H1 (cell line): Measurements from ENCODE around the gene PSAP. TPM values are rescaled to one million over a fixed set of nuclear protein-coding genes. Genes with fewer than 3 reads are reported as not detected.

Experiments
- CTCF ChIA-PET: fragments of 300-600 bp; sonication (Branson Sonifier 250); formaldehyde crosslinking; loops from one replicate; lab custom pipeline; 2021; ENCODE audit not compliant: partially characterized antibody; lab: Charles Lee
- POLR2A ChIA-PET: fragments of 300-600 bp; sonication (Branson Sonifier 250); formaldehyde crosslinking; loops from one replicate; lab custom pipeline; 2021; ENCODE audit warnings: inconsistent platforms; ENCODE audit not compliant: partially characterized antibody; lab: Charles Lee
- DNase-seq, 2 experiments: peaks; one replicate each; pipeline versions ENCODE4 v3.0.0 to v3.0.0-alpha.2; 2010 to 2022; ENCODE audit warnings: low spot score in 2 of 2, low read depth in 1 of 2, mixed read lengths in 1 of 2
- FAIRE-seq: peaks from 2 replicates; lab custom pipeline; 2011; peaks lifted over from hg19 to GRCh38; lab: Jason Lieb, UNC
- H2AFZ ChIP-seq: 2 replicates; pipeline ENCODE4 v1.8.1; 2012; ENCODE audit warnings: low read length, inconsistent platforms
- H2AK5ac ChIP-seq: 2 replicates; pipeline ENCODE4 v1.6.1; 2013; ENCODE audit warnings: low read depth, low read length
- H2BK120ac ChIP-seq: replicated peaks from 2 replicates; pipeline ENCODE3; 2013; ENCODE audit warnings: low read depth, low read length, inconsistent platforms
- H2BK12ac ChIP-seq: 2 replicates; pipeline ENCODE4 v1.6.1; 2013; ENCODE audit warnings: low read depth, low read length
- H2BK15ac ChIP-seq: 2 replicates; pipeline ENCODE4 v1.6.1; 2013; ENCODE audit warnings: low read length
- H2BK20ac ChIP-seq: 2 replicates; pipeline ENCODE4 v1.6.1; 2013; ENCODE audit warnings: low read length
- H2BK5ac ChIP-seq: 2 replicates; pipeline ENCODE4 v1.6.1; 2013; ENCODE audit warnings: low read depth, low read length
- H3K14ac ChIP-seq: 2 replicates; pipeline ENCODE4 v1.6.1; 2013; ENCODE audit warnings: inconsistent platforms; ENCODE audit not compliant: insufficient read length
- H3K18ac ChIP-seq: 2 replicates; pipeline ENCODE4 v1.6.1; 2013; ENCODE audit warnings: low read length; ENCODE audit errors: extremely low read depth
- H3K23ac ChIP-seq: 2 replicates; pipeline ENCODE4 v1.6.1; 2013; ENCODE audit warnings: inconsistent platforms; ENCODE audit not compliant: insufficient read length
- H3K23me2 ChIP-seq: 2 replicates; pipeline ENCODE4 v1.6.1; 2013; ENCODE audit warnings: low read depth, low read length
- H3K27ac ChIP-seq: 2 replicates; pipeline ENCODE4 v1.6.1; 2011; ENCODE audit warnings: low read depth, low read length, inconsistent platforms
- H3K27me3 ChIP-seq, 4 experiments: replicated peaks in 1 of 4; 1 replicate in 1 of 4; 2 replicates in 3 of 4; pipeline versions ENCODE4 v1.6.1 to v1.8.1; 2011 to 2013; ENCODE audit warnings: low read length in 3 of 4, mild to moderate bottlenecking in 3 of 4, inconsistent platforms in 2 of 4, mixed read lengths in 2 of 4, moderate library complexity in 1 of 4; ENCODE audit not compliant: control insufficient read depth in 3 of 4, insufficient read depth in 3 of 4; ENCODE audit errors: extremely low read depth in 1 of 4
- H3K36me3 ChIP-seq, 4 experiments: 2 replicates each; pipeline versions ENCODE4 v1.6.1 to v1.8.1; 2011 to 2013; ENCODE audit warnings: mild to moderate bottlenecking in 4 of 4, low read length in 3 of 4, moderate library complexity in 2 of 4, control low read depth in 1 of 4, inconsistent platforms in 1 of 4; ENCODE audit not compliant: insufficient read depth in 4 of 4, control insufficient read depth in 2 of 4
- H3K4ac ChIP-seq: replicated peaks from 2 replicates; pipeline ENCODE3; 2013; ENCODE audit warnings: low read length, low read depth, mixed read lengths, inconsistent platforms; ENCODE audit not compliant: insufficient read length
- H3K4me1 ChIP-seq, 4 experiments: replicated peaks in 1 of 4; 1 replicate in 1 of 4; 2 replicates in 3 of 4; pipeline versions ENCODE4 v1.6.1 to v1.8.1; 2011 to 2013; ENCODE audit warnings: low read length in 3 of 4, inconsistent platforms in 2 of 4, mixed read lengths in 1 of 4; ENCODE audit not compliant: insufficient read depth in 4 of 4, control insufficient read depth in 3 of 4
- H3K4me2 ChIP-seq, 2 experiments: 2 replicates each; pipeline versions ENCODE4 v1.6.1 to v1.8.1; 2011 to 2013; ENCODE audit warnings: low read depth in 2 of 2, low read length in 2 of 2, control low read depth in 1 of 2, inconsistent platforms in 1 of 2, mild to moderate bottlenecking in 1 of 2; ENCODE audit not compliant: insufficient read depth in 1 of 2
- H3K4me3 ChIP-seq, 4 experiments: fragments of 200-600, 300-600 bp in 1 of 4; sonication (generic), shearing (Covaris generic), sonication (Bioruptor Twin) in 1 of 4; 2 replicates each; pipeline versions ENCODE4 v1.5.1 to v1.8.1; 2011 to 2016; ENCODE audit warnings: low read length in 4 of 4, low read depth in 3 of 4, control low read depth in 2 of 4, inconsistent platforms in 2 of 4, mild to moderate bottlenecking in 2 of 4, mixed read lengths in 1 of 4, moderate library complexity in 1 of 4; ENCODE audit not compliant: insufficient read depth in 2 of 4; ENCODE audit errors: extremely low read depth in 1 of 4
- H3K56ac ChIP-seq: replicated peaks from 2 replicates; pipeline ENCODE3; 2013; ENCODE audit warnings: low read depth, mild to moderate bottlenecking, mixed read lengths, low read length, inconsistent platforms; ENCODE audit not compliant: insufficient read length
- H3K79me1 ChIP-seq: 2 replicates; pipeline ENCODE4 v1.6.1; 2013; ENCODE audit warnings: low read depth, low read length, control low read depth
- H3K79me2 ChIP-seq, 2 experiments: 2 replicates each; pipeline versions ENCODE4 v1.6.1 to v1.8.1; 2012 to 2013; ENCODE audit warnings: low read length in 2 of 2, mild to moderate bottlenecking in 2 of 2, inconsistent platforms in 1 of 2; ENCODE audit not compliant: insufficient read depth in 2 of 2, control insufficient read depth in 1 of 2
- H3K9ac ChIP-seq, 4 experiments: replicated peaks in 1 of 4; 1 replicate in 1 of 4; 2 replicates in 3 of 4; pipeline versions ENCODE4 v1.6.1 to v1.8.1; 2011 to 2013; ENCODE audit warnings: low read depth in 3 of 4, low read length in 3 of 4, control low read depth in 2 of 4, mild to moderate bottlenecking in 2 of 4, moderate library complexity in 2 of 4, inconsistent platforms in 1 of 4; ENCODE audit errors: extremely low read depth in 1 of 4
- H3K9me3 ChIP-seq, 2 experiments: 2 replicates each; pipeline versions ENCODE4 v1.6.1 to v1.8.1; 2012 to 2013; ENCODE audit warnings: mild to moderate bottlenecking in 2 of 2, moderate library complexity in 2 of 2, control low read depth in 1 of 2, inconsistent platforms in 1 of 2, low read depth in 1 of 2, low read length in 1 of 2, mixed read lengths in 1 of 2; ENCODE audit not compliant: insufficient read depth in 2 of 2
- H4K20me1 ChIP-seq, 2 experiments: replicated peaks in 1 of 2; 2 replicates each; pipeline versions ENCODE3 to v1.8.1; 2011 to 2013; ENCODE audit warnings: inconsistent platforms in 2 of 2, low read length in 2 of 2, mild to moderate bottlenecking in 1 of 2; ENCODE audit not compliant: insufficient read depth in 2 of 2, control insufficient read depth in 1 of 2
- H4K5ac ChIP-seq: 2 replicates; pipeline ENCODE4 v1.6.1; 2013; ENCODE audit warnings: low read length, low read depth, mixed read lengths, inconsistent platforms; ENCODE audit not compliant: insufficient read length
- H4K8ac ChIP-seq: 2 replicates; pipeline ENCODE4 v1.8.0; 2013; ENCODE audit warnings: mild to moderate bottlenecking, moderate library complexity, low read length, inconsistent platforms; ENCODE audit not compliant: insufficient read depth; ENCODE audit errors: extremely low read depth
- H4K91ac ChIP-seq: replicated peaks from 2 replicates; pipeline ENCODE3; 2013; ENCODE audit warnings: low read length, mixed read lengths, inconsistent platforms; ENCODE audit not compliant: insufficient read length
- CBX8 ChIP-seq: fragments of 300-800, 300-1000 bp; sonication (generic); IDR thresholded peaks from 2 replicates; pipeline ENCODE4 v1.7.1; 2016; ENCODE audit warnings: low read depth, low read length, borderline replicate concordance
- CHD2 ChIP-seq: IDR thresholded peaks from 2 replicates; pipeline ENCODE4 v1.6.1; 2012; ENCODE audit warnings: low read length, improper control_type of control experiment
- CTBP2 ChIP-seq: IDR thresholded peaks from 2 replicates; pipeline ENCODE4 v1.7.0; 2011; ENCODE audit warnings: borderline replicate concordance, mild to moderate bottlenecking, moderate library complexity, mixed read lengths, low read length; ENCODE audit not compliant: insufficient read depth, insufficient read length
- KDM4A ChIP-seq: IDR thresholded peaks from one replicate; pipeline ENCODE4 v1.7.1; 2012; ENCODE audit warnings: low read depth, mild to moderate bottlenecking, moderate library complexity, low read length, inconsistent platforms; ENCODE audit not compliant: severe bottlenecking
- RAD21 ChIP-seq, 2 experiments: IDR thresholded peaks in 1 of 2; conservative IDR thresholded peaks in 1 of 2; 2 replicates each; pipeline ENCODE4 v1.6.1; 2011; ENCODE audit warnings: low read depth in 2 of 2, low read length in 2 of 2, improper control_type of control experiment in 1 of 2, inconsistent platforms in 1 of 2, mild to moderate bottlenecking in 1 of 2, moderate library complexity in 1 of 2
- RBBP5 ChIP-seq: IDR thresholded peaks from 2 replicates; pipeline ENCODE4 v1.7.1; 2012; ENCODE audit warnings: low read depth, mild to moderate bottlenecking, inconsistent platforms, low read length, moderate library complexity, borderline replicate concordance
- RXRA ChIP-seq: IDR thresholded peaks from 2 replicates; pipeline ENCODE4 v1.6.1; 2011; ENCODE audit warnings: low read depth, mild to moderate bottlenecking, low read length, moderate library complexity; ENCODE audit not compliant: insufficient read depth
- WGBS, 2 experiments: shearing (Covaris generic) in 1 of 2; methylation state at CpG; one replicate each; pipeline versions ENCODE4 v1.1.6 to v1.1.7; 2013 to 2015; ENCODE audit warnings: low lambda C conversion rate in 2 of 2, mixed read lengths in 2 of 2, inconsistent platforms in 1 of 2, low coverage in 1 of 2, missing lambda C conversion rate in 1 of 2; ENCODE audit not compliant: insufficient replicate concordance in 2 of 2, insufficient coverage in 1 of 2, insufficient read length in 1 of 2; ENCODE audit errors: extremely low coverage in 1 of 2, missing lambda C conversion rate in 1 of 2; 5-methylcytosine and 5-hydroxymethylcytosine counted together
- polyA plus RNA-seq, 7 experiments: library from polyadenylated mRNA; depleted of rRNA in 3 of 7; stranded (reverse) in 5 of 7; unstranded in 2 of 7; fragments of >200 nt in 5 of 7; fragments of 200-250 nt in 2 of 7; gene quantifications; 1 replicate in 5 of 7; 2 replicates in 1 of 7; 4 replicates in 1 of 7; pipeline versions ENCODE4 v1.2.1 to v1.2.3, GENCODE V29; 2011 to 2013; ENCODE audit warnings: missing spikeins in 2 of 7, mixed read lengths in 2 of 7
- total RNA-seq: library from RNA; stranded (reverse); fragmentation: NEBNext Ultra II Directional; extraction: Animal tissue kit (Norgen Biotek cat#: 25700); gene quantifications from 2 replicates; pipeline ENCODE4 v1.2.1, GENCODE V29; 2021
- TF ChIP-seq, protein P1 (sequence below): IDR thresholded peaks from 2 replicates; pipeline ENCODE4 v1.6.1; 2011; ENCODE audit warnings: low read length, improper control_type of control experiment
- TF ChIP-seq, protein P2 (sequence below), 3 experiments: IDR thresholded peaks; 1 replicate in 2 of 3; 2 replicates in 1 of 3; pipeline versions ENCODE4 v1.5.1 to v1.6.1; 2011; ENCODE audit warnings: low read length in 3 of 3, mild to moderate bottlenecking in 3 of 3, inconsistent platforms in 2 of 3, low read depth in 1 of 3, moderate library complexity in 1 of 3; ENCODE audit not compliant: insufficient read depth in 1 of 3; ENCODE audit errors: control extremely low read depth in 1 of 3

PSAP gene
- total and polyA plus RNA-seq, 2 of the 8 experiments (the other 6 are each of a cell fraction or from before 2014, with no cell fraction given) = 386 to 504 TPM

DNA sequence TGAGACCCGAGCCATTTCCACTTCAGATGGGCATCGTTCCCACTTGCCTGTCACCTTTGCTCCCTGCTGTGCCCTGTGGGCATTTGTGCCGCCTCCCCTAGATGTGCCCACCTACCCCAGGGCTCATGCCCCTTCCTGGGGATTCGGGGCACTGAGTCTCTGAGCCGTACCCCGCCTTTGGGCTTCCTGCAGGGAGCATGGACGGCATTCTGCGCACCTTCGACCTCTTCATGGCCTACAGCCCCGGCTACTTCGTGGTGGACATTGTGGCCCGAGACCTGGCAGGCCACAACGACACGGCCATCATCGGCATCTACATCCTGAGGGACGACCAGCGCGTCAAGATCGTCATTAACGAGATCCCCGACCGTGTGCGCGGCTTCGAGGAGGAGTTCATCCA lies 41.4 kb downstream of the PSAP start:
- H3K9ac ChIP-seq = no peak overlapping the region
- 90% methylated on average over 25 of the region's 25 CpGs; no CpG with 5 or more reads in 1 of the 2 experiments for WGBS, 2 experiments
- TF ChIP-seq, protein P1, sequence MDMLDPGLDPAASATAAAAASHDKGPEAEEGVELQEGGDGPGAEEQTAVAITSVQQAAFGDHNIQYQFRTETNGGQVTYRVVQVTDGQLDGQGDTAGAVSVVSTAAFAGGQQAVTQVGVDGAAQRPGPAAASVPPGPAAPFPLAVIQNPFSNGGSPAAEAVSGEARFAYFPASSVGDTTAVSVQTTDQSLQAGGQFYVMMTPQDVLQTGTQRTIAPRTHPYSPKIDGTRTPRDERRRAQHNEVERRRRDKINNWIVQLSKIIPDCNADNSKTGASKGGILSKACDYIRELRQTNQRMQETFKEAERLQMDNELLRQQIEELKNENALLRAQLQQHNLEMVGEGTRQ = no peak
- TF ChIP-seq CHD2 (no peak), CBX8 (no peak), KDM4A (no peak), RXRA (no peak), RBBP5 (no peak), RAD21 (IDR thresholded peaks at IDR 0.05 in 1 of 2, conservative IDR thresholded peaks at IDR 0.05 in 1 of 2; ENCODE audit: low read depth in 2 of 2, low read length in 2 of 2) (no peak), CTBP2 (no peak)
- TF ChIP-seq, protein P2, sequence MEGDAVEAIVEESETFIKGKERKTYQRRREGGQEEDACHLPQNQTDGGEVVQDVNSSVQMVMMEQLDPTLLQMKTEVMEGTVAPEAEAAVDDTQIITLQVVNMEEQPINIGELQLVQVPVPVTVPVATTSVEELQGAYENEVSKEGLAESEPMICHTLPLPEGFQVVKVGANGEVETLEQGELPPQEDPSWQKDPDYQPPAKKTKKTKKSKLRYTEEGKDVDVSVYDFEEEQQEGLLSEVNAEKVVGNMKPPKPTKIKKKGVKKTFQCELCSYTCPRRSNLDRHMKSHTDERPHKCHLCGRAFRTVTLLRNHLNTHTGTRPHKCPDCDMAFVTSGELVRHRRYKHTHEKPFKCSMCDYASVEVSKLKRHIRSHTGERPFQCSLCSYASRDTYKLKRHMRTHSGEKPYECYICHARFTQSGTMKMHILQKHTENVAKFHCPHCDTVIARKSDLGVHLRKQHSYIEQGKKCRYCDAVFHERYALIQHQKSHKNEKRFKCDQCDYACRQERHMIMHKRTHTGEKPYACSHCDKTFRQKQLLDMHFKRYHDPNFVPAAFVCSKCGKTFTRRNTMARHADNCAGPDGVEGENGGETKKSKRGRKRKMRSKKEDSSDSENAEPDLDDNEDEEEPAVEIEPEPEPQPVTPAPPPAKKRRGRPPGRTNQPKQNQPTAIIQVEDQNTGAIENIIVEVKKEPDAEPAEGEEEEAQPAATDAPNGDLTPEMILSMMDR (IDR thresholded peaks at IDR 0.05; ENCODE audit: control extremely low read depth in 1 of 3, insufficient read depth in 1 of 3, low read depth in 1 of 3, low read length in 3 of 3) = no peak

More for the DNA sequence above, 41.4 kb downstream of the PSAP start:
- Histone ChIP-seq H3K4me2 (no peak overlapping the region), H2BK5ac (no peak overlapping the region), H4K20me1 (peaks cover 0 to 5% of the 10 kb centered on the region in 2 experiments), H3K4me3 (no peak overlapping the region), H2AK5ac (no peak overlapping the region), H3K4ac (no peak overlapping the region), H3K9me3 (no peaks in the 10 kb centered on the region), H3K23me2 (no peaks in the 10 kb centered on the region), H2BK20ac (no peak overlapping the region), H3K79me1 (no peaks in the 10 kb centered on the region), H2BK120ac (no peak overlapping the region), H3K27me3 (peaks cover 0 to 11% (median 9%) of the 10 kb centered on the region in 4 experiments; a peak in 6 of 7 replicates), H2AFZ (no peak overlapping the region), H3K18ac (no peak overlapping the region), H3K56ac (no peak overlapping the region), H3K4me1 (peaks cover 0 to 7% (median 5%) of the 10 kb centered on the region in 4 experiments; a peak in 6 of 7 replicates), H3K14ac (no peak overlapping the region), H4K91ac (no peak overlapping the region), H4K5ac (no peak overlapping the region), H2BK12ac (no peak overlapping the region), H3K27ac (no peak overlapping the region), H3K36me3 (no peaks in the 10 kb centered on the region), H3K79me2 (no peaks in the 10 kb centered on the region), H3K23ac (no peak overlapping the region), H4K8ac (no peak overlapping the region), H2BK15ac (no peak overlapping the region)
- no peak for DNase-seq
- ChIA-PET CTCF (interaction anchor here (1.1 to 5.0 kb wide), 2 partner anchors 36 to 87 kb away, joined by 3 to 21 read pairs; partner anchors contain the start of gene VSIR), POLR2A (no interaction called here)
- no peak for FAIRE-seq
